Ishikawa (cell line): ENCODE data around the gene TIA1.
A peak's percentile ranks its signal among the peaks of the same experiment; 100 is the strongest.

Experiments used
- CEBPB ChIP-seq: IDR thresholded peaks from 2 replicates; pipeline ENCODE4 v1.6.1; 2012
- CREB1 ChIP-seq: IDR thresholded peaks from 2 replicates; pipeline ENCODE4 v1.6.1; 2012; ENCODE audit warnings: low read depth
- EGR1 ChIP-seq: IDR thresholded peaks from 2 replicates; pipeline ENCODE4 v1.6.1; 2012
- EP300 ChIP-seq: IDR thresholded peaks from 2 replicates; pipeline ENCODE4 v1.6.1; 2012; ENCODE audit warnings: borderline replicate concordance
- FOXM1 ChIP-seq: IDR thresholded peaks from 2 replicates; pipeline ENCODE4 v1.6.1; 2012; ENCODE audit warnings: low read depth, borderline replicate concordance
- MAX ChIP-seq: IDR thresholded peaks from 2 replicates; pipeline ENCODE4 v1.6.1; 2012
- NFIC ChIP-seq: IDR thresholded peaks from 2 replicates; pipeline ENCODE4 v1.6.1; 2012
- RAD21 ChIP-seq: IDR thresholded peaks from 2 replicates; pipeline ENCODE4 v1.6.1; 2012; ENCODE audit warnings: low read depth
- REST ChIP-seq: IDR thresholded peaks from 2 replicates; pipeline ENCODE4 v1.6.1; 2012; ENCODE audit warnings: low read depth, mild to moderate bottlenecking
- TAF1 ChIP-seq: IDR thresholded peaks from 2 replicates; pipeline ENCODE4 v1.6.1; 2012; ENCODE audit warnings: low read depth, mild to moderate bottlenecking
- TCF12 ChIP-seq: IDR thresholded peaks from 2 replicates; pipeline ENCODE4 v1.6.1; 2012; ENCODE audit warnings: low read depth
- TEAD4 ChIP-seq: IDR thresholded peaks from 2 replicates; pipeline ENCODE4 v1.6.1; 2012
- USF1 ChIP-seq: IDR thresholded peaks from 2 replicates; pipeline ENCODE4 v1.6.1; 2012
- YY1 ChIP-seq: IDR thresholded peaks from 2 replicates; pipeline ENCODE4 v1.6.1; 2012; ENCODE audit warnings: low read depth
- ZBTB7A ChIP-seq: IDR thresholded peaks from 2 replicates; pipeline ENCODE4 v1.6.1; 2012; ENCODE audit warnings: low read depth

The TIA1 gene

GRCh38 chr2:70270323-70270722 is 21.9 kb upstream of the TIA1 start:
- TF ChIP-seq CEBPB (no peak), USF1 (peak; percentile 44; the same call in 1 of the 2 replicates)

- TF ChIP-seq EGR1 (no peak), MAX (no peak), FOXM1 (no peak), CEBPB (no peak), RAD21 (no peak), CREB1 (no peak)
Observed at GRCh38 chr2:70261501-70261900, 13.1 kb upstream of the TIA1 start.

GRCh38 chr2:70258532-70258875 is 10.1 kb upstream of the TIA1 start:
- TF ChIP-seq TCF12 (no peak), TAF1 (no peak), REST (no peak), EGR1 (no peak), USF1 (no peak), RAD21 (no peak)

- TF ChIP-seq FOXM1 (no peak), YY1 (no peak), MAX (no peak), REST (no peak), NFIC (no peak), CREB1 (no peak), EGR1 (no peak), TEAD4 (no peak)
Observed at GRCh38 chr2:70255637-70256314, 7.3 kb upstream of the TIA1 start.

GRCh38 chr2:70250434-70250833 is 2.0 kb upstream of the TIA1 start:
- no peak for TF ChIP-seq TAF1

- TF ChIP-seq FOXM1, result no peak
- TF ChIP-seq TEAD4, result no peak
- TF ChIP-seq NFIC, result peak; percentile 58; the same call in 1 of the 2 replicates
- TF ChIP-seq RAD21, result no peak
- no peak for TF ChIP-seq CEBPB
- no peak for TF ChIP-seq ZBTB7A
Observed at GRCh38 chr2:70247364-70248180, 856 bp downstream of the TIA1 start.

GRCh38 chr2:70243806-70244584 is 4.4 kb downstream of the TIA1 start:
- TF ChIP-seq USF1 (no peak), NFIC (no peak), RAD21 (no peak), REST (no peak), CEBPB (no peak), YY1 (no peak), TAF1 (no peak), EGR1 (no peak), ZBTB7A (no peak), TCF12 (no peak), FOXM1 (no peak), MAX (no peak), EP300 (no peak), CREB1 (no peak), TEAD4 (no peak)
